Esophagus squamous epithelium (tissue), 5 donors: ENCODE results near the gene HBA2. TPM values are rescaled to one million over a fixed set of nuclear protein-coding genes. Genes with fewer than 3 reads are reported as not detected.

Experiments
- DNase-seq: peaks from one replicate; lab custom pipeline; 2025; lab: John Stamatoyannopoulos, UW
- H3K27ac ChIP-seq, 4 donors: fragments of 200-600 bp; sonication (generic); one replicate each; pipeline ENCODE4 v1.5.1; 2016 to 2019; ENCODE audit warnings: mild to moderate bottlenecking in 1 of 4
- H3K27me3 ChIP-seq, 4 donors: fragments of 200-600 bp; sonication (generic); 1 replicate in 3 of 4; 2 replicates in 1 of 4; pipeline versions ENCODE4 v1.5.1 to v1.6.0; 2017 to 2021; ENCODE audit warnings: antibody characterized with exemption in 1 of 4
- H3K36me3 ChIP-seq, 3 donors: fragments of 200-600 bp; sonication (generic); one replicate each; pipeline ENCODE4 v1.5.1; 2016 to 2019
- H3K4me1 ChIP-seq, 3 donors: fragments of 200-600 bp; sonication (generic); one replicate each; pipeline ENCODE4 v1.5.1; 2017 to 2019
- H3K4me3 ChIP-seq, 4 donors: fragments of 200-600 bp; sonication (generic); 1 replicate in 3 of 4; 2 replicates in 1 of 4; pipeline ENCODE4 v1.5.1; 2016 to 2019; ENCODE audit warnings: mild to moderate bottlenecking in 2 of 4, moderate library complexity in 1 of 4
- H3K9me3 ChIP-seq, 3 donors: fragments of 200-600 bp; sonication (generic); one replicate each; pipeline ENCODE4 v1.5.1; 2016 to 2019
- POLR2A ChIP-seq, 4 donors: fragments of 450-650 bp; IDR thresholded peaks; one replicate each; pipeline ENCODE4 v1.6.1; 2017; ENCODE audit warnings: antibody characterized with exemption in 4 of 4, mild to moderate bottlenecking in 4 of 4, moderate library complexity in 3 of 4
- WGBS, 2 donors: methylation state at CpG; one replicate each; pipeline ENCODE4 v1.1.5; 2018; 5-methylcytosine and 5-hydroxymethylcytosine counted together
- intact Hi-C: fragments of 100-400 bp; cut with DNase I; formaldehyde crosslinking; loops from one replicate; pipeline ENCODE4 v1.15.0; 2022
- total RNA-seq, 4 donors: library from RNA; depleted of rRNA; stranded (reverse); fragments of >200 nt; gene quantifications; one replicate each; pipeline ENCODE4 v1.1.0, GENCODE V29; 2016
- TF ChIP-seq, protein P1 (sequence below), 6 experiments: fragments of 450-650 bp in 4 of 6; fragments of 200-600 bp in 2 of 6; sonication (generic) in 2 of 6; IDR thresholded peaks; one replicate each; pipeline ENCODE4 v1.5.1; 2016 to 2019; ENCODE audit warnings: antibody characterized with exemption in 6 of 6, mild to moderate bottlenecking in 4 of 6, moderate library complexity in 4 of 6
- donor health status: DM: yes; HTN: yes; CAD: no.

The HBA2 gene
- total RNA-seq, 4 donors from 2014 or later, result 4.7 to 5.0 TPM; not detected in 2

DNA sequence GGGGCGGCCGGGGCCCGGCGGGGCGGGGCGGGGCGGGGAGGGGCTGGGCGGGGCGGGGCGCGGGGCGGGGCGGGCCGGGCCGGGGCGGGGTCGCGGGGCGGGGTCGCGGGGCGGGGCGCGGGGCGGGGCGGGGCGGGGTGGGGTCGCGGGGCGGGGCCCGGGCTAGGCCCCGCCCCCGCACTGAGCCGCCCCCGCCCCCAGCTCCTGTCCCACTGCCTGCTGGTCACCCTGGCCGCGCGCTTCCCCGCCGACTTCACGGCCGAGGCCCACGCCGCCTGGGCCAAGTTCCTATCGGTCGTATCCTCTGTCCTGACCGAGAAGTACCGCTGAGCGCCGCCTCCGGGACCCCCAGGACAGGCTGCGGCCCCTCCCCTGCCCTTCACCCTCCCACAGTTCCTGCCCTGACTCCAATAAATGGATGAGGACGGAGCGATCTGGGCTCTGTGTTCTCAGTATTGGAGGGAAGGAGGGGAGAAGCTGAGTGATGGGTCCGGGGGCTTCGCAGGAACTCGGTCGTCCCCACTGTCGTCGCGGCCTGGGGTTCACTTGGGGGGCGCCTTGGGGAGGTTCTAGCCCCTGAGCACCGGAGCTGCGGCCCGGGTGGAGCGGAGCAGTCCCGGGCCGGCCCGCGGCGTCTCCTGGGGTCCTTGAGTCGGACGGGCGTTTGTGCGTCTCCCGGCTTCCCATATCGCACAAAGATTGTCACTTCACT lies 7.7 kb upstream of the HBA2 start:
- no peak overlapping the region for H3K27ac ChIP-seq
- peaks cover 15 to 21% (median 17%) of the 10 kb centered on the region in 3 donors for H3K4me1 ChIP-seq
- peak overlapping the region in 1 of 4 donors; percentile 34 for H3K4me3 ChIP-seq
- intact Hi-C loops, result no loop called here
- WGBS, 2 donors, result 0% methylated on average over 2 of the region's 77 CpGs; no CpG with 5 or more reads in 1 of the 2 donors
- DNase-seq, result no peak
- no peaks in the 10 kb centered on the region for H3K36me3 ChIP-seq
- no peaks in the 10 kb centered on the region for H3K9me3 ChIP-seq
- TF ChIP-seq, protein P1, sequence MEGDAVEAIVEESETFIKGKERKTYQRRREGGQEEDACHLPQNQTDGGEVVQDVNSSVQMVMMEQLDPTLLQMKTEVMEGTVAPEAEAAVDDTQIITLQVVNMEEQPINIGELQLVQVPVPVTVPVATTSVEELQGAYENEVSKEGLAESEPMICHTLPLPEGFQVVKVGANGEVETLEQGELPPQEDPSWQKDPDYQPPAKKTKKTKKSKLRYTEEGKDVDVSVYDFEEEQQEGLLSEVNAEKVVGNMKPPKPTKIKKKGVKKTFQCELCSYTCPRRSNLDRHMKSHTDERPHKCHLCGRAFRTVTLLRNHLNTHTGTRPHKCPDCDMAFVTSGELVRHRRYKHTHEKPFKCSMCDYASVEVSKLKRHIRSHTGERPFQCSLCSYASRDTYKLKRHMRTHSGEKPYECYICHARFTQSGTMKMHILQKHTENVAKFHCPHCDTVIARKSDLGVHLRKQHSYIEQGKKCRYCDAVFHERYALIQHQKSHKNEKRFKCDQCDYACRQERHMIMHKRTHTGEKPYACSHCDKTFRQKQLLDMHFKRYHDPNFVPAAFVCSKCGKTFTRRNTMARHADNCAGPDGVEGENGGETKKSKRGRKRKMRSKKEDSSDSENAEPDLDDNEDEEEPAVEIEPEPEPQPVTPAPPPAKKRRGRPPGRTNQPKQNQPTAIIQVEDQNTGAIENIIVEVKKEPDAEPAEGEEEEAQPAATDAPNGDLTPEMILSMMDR (IDR thresholded peaks at IDR 0.05), result no peak
- no peak for TF ChIP-seq POLR2A (IDR thresholded peaks at IDR 0.05)
- peaks cover 7 to 85% (median 32%) of the 10 kb centered on the region in 4 donors for H3K27me3 ChIP-seq

DNA sequence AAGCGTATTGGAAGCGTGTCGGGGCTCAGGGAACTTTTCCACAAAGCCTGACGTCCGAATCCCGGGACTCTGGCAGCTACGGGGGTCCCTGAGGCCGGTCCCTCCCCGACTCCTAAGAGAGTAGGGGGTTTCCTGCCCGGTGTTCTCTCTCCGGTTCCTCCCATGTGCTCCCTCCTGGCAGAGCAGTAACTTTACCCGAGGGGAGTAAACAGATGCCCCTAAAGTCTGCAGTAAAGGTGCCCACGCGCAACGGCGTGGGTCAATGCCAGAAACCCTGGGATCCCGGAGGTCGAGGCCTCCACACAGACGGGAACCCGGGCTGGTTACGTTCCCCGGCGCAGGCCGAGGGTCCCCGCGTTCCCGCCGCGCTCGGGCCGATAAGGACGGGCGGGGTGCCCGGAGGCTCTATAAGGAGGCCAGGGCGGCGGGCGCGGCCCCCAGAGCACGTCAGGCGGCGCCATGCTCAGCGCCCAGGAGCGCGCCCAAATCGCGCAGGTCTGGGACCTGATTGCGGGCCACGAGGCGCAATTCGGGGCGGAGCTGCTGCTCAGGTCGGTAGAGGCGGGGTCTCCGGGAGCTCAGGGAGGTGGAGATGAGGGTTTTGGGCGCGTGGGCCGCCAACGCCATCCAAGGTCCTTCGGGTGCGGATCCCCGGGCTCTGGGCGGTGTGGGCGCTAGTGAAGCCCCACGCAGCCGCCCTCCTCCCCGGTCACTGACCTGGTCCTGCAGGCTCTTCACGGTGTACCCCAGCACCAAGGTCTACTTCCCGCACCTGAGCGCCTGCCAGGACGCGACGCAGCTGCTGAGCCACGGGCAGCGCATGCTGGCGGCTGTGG lies 6.9 kb upstream of the HBA2 start, which contains the start of gene HBM:
Gene HBM (plus strand): TSS at position 440 of the 836 bp plus-strand sequence. CDS start 20 bp downstream, at position 460.
- TF ChIP-seq, protein P1 (IDR thresholded peaks at IDR 0.05), result no peak
- no peak for TF ChIP-seq POLR2A (IDR thresholded peaks at IDR 0.05)
- Histone ChIP-seq H3K4me1 (peaks cover 15 to 21% (median 17%) of the 10 kb centered on the region in 3 donors), H3K4me3 (peak within 1 kb of the TSS in 2 of 4 donors; percentile 22 to 34), H3K27ac (no peak within 1 kb of the TSS), H3K9me3 (no peaks in the 10 kb centered on the region), H3K27me3 (peaks cover 7 to 87% (median 36%) of the 10 kb centered on the region in 4 donors), H3K36me3 (no peaks in the 10 kb centered on the region)
- no peak for DNase-seq
- intact Hi-C loops, result no loop called here
- no CpG with 5 or more reads among the region's 75 CpGs for WGBS, 2 donors

DNA sequence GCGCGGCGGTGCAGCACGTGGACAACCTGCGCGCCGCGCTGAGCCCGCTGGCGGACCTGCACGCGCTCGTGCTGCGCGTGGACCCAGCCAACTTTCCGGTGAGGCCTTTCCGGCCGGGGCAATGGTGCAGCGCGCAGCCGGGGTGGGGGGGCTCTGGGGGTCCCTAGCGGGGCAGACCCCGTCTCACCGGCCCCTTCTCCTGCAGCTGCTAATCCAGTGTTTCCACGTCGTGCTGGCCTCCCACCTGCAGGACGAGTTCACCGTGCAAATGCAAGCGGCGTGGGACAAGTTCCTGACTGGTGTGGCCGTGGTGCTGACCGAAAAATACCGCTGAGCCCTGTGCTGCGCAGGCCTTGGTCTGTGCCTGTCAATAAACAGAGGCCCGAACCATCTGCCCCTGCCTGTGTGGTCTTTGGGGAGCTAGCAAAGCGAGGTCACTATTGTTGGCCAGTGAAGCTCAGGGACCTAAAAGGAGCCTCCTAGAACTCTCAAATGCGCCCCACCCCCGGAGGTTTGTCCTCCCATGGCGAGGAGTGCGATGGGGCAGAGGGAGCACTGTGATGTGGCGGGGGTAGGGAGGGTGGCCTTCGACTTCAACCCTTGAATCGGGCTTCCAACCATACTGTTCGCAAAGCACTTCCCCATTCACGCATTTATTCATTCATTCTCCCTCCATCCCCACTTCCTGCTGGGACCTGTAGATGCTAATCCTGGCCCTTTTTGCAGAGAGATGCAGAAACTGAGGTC lies 6.1 kb upstream of the HBA2 start:
- Histone ChIP-seq H3K27ac (no peak overlapping the region), H3K9me3 (no peaks in the 10 kb centered on the region), H3K27me3 (peaks cover 7 to 87% (median 42%) of the 10 kb centered on the region in 4 donors), H3K4me1 (peaks cover 15 to 21% (median 17%) of the 10 kb centered on the region in 3 donors), H3K4me3 (peak overlapping the region in 2 of 4 donors; percentile 22 to 34), H3K36me3 (no peaks in the 10 kb centered on the region)
- WGBS, 2 donors, result 4 to 7% methylated on average over 11 to 22 of the region's 45 CpGs
- no peak for DNase-seq
- intact Hi-C loops, result no loop called here
- TF ChIP-seq, protein P1 (IDR thresholded peaks at IDR 0.05), result no peak
- no peak for TF ChIP-seq POLR2A (IDR thresholded peaks at IDR 0.05)

DNA sequence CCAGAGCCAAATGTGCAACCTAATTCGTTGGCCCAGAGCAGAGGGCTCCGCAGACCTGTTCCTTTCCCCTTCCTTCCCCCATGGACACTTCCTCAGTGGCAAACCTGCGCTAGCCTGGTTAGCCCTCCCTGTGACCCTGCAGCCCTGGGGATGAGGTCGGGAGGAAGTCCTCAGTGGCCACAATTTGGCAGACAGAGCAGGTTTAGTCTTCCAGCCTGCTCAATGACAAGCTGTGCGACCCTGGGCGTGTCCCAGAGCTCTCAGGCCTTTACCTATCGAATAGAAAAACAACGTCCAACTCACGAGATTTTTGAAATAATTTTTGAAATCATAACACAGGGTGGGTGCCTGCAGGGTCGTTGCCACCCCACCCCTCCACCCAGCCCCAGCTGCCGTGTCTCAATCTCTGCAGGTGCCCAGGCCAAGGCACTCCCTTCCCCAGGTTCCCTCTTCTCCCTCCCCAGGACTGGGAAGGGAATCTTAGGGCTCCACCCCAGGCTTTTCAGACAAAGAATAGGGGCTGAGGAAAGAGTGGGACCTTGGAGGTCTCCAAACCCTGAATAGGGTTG lies 5.5 kb upstream of the HBA2 start:
- peaks cover 7 to 87% (median 44%) of the 10 kb centered on the region in 4 donors for H3K27me3 ChIP-seq
- 15 to 16% methylated on average over 7 to 9 of the region's 11 CpGs for WGBS, 2 donors
- no peak overlapping the region for H3K4me3 ChIP-seq
- DNase-seq, result no peak
- no peak overlapping the region for H3K27ac ChIP-seq
- TF ChIP-seq, protein P1 (IDR thresholded peaks at IDR 0.05), result no peak
- TF ChIP-seq POLR2A (IDR thresholded peaks at IDR 0.05), result no peak
- intact Hi-C loops, result no loop called here
- no peaks in the 10 kb centered on the region for H3K9me3 ChIP-seq
- peaks cover 15 to 21% (median 17%) of the 10 kb centered on the region in 3 donors for H3K4me1 ChIP-seq
- H3K36me3 ChIP-seq, result no peaks in the 10 kb centered on the region
